NB4 (cell line): ENCODE results near the gene NAA80.
A peak's percentile ranks its signal among the peaks of the same experiment; 100 is the strongest.

ENCODE experiments used
- DNase-seq: peaks from one replicate; pipeline ENCODE4 v3.0.0; 2010; ENCODE audit warnings: low read depth
- H3K4me3 ChIP-seq: one replicate; pipeline ENCODE4 v1.5.1; 2011; ENCODE audit warnings: mild to moderate bottlenecking, low read depth, low read length, moderate library complexity
- CTCF ChIP-seq: IDR thresholded peaks from one replicate; pipeline ENCODE4 v1.5.1; 2012; ENCODE audit warnings: low read depth, low read length
- MYC ChIP-seq: IDR thresholded peaks from 2 replicates; pipeline ENCODE4 v1.6.1; 2011; ENCODE audit warnings: low read depth, low read length
- POLR2A ChIP-seq: IDR thresholded peaks from 2 replicates; pipeline ENCODE4 v1.6.1; 2011; ENCODE audit warnings: mild to moderate bottlenecking; ENCODE audit not compliant: insufficient read length; ENCODE audit errors: extremely low read depth
- TF ChIP-seq, protein P1 (sequence below): IDR thresholded peaks from 2 replicates; pipeline ENCODE4 v1.6.1; 2011; ENCODE audit warnings: low read depth, low read length

NAA80 gene, protein sequence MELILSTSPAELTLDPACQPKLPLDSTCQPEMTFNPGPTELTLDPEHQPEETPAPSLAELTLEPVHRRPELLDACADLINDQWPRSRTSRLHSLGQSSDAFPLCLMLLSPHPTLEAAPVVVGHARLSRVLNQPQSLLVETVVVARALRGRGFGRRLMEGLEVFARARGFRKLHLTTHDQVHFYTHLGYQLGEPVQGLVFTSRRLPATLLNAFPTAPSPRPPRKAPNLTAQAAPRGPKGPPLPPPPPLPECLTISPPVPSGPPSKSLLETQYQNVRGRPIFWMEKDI

GRCh38 chr3:50298836-50299637 is at the start of gene NAA80, which contains the start of gene HYAL3:
Gene NAA80 (minus strand): TSS chr3:50299405. CDS start chr3:50297463, 1,942 bp downstream.
Gene HYAL3 (minus strand): TSS chr3:50299405. CDS start chr3:50295602, 3,803 bp downstream.
- TF ChIP-seq, protein P1, sequence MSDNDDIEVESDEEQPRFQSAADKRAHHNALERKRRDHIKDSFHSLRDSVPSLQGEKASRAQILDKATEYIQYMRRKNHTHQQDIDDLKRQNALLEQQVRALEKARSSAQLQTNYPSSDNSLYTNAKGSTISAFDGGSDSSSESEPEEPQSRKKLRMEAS = peak; percentile 65
- no peak for TF ChIP-seq MYC
- peak; percentile 21 for TF ChIP-seq CTCF
- TF ChIP-seq POLR2A = peak; percentile 88
- DNase-seq = peak; percentile 99
- peak within 1 kb of the TSS; percentile 78 for H3K4me3 ChIP-seq

DNA sequence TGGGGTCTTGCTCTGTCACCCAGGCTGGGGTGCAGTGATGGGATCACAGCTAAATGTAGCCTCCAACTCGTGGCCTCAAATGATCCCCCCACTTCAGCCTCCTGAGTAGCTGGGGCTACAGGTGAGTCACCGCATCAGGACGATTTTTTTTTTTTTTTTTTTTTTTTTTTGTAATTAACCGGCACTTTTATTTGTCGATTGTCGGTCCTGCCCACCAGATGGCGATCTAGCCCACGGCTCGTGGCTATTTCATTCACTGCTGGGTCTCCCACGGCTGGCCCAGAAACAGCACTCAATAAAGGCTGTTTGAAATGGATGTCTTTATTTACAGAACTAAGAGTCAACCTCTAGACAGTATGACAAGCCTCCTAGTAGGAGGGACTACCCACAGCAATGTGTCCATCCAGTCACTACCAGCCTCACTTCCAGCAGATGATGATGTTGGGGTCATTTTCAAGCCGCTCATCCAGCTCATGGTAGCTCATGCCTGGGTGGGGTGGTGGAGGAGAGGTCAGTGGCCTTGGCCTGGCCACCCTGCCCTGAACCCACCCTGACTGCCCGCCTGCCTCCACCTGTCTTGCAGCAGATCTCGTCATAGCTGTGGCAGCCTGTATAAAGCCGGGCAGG is 48.1 kb upstream of the NAA80 start:
- TF ChIP-seq, protein P1 = peak; percentile 22; the same call in 1 of the 2 replicates
- TF ChIP-seq CTCF (peak; percentile 52), MYC (0 out of 2 replicates have a peak, but pooled peaks have one; percentile 14), POLR2A (no peak)
- no peak overlapping the region for H3K4me3 ChIP-seq
- DNase-seq = peak; percentile 81

DNA sequence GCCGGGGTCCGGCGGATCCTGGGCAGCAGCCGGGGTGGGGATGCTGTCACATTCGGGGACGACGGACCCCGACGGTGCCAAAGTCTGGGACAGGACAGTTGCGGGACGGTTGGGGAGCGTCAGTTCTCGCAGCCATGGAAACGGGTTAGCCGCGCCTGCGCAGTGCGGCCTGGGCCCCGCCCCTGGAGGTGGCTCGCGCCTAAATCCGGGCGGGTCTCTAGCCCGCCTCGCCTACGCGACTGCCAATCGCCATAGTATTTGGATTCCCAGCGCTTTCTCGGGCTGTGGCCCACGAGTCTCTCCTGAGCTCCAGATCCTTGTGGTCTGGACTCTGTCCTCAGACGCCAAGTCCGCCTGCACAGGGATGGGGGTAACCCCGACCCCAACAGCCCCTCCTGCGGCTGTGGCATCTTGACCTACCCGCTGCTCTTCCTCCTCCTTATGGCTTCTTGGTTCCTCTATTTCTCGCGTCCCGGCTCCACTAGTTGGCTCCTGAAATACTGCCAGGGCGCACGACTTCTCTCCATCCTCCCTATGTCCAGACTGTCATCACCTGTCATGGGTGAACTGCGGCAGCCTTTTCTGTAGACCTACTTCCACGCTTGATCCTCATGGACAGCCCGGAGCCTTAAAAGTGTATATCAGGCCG is 46.5 kb upstream of the NAA80 start, which contains the start of gene ZMYND10:
Gene ZMYND10, minus strand, starts transcription at position 147 of the 649 bp plus-strand sequence. CDS start 153 bp downstream, outside the sequence.
- TF ChIP-seq, protein P1 = no peak
- TF ChIP-seq POLR2A = no peak
- no peak for TF ChIP-seq MYC
- TF ChIP-seq CTCF = no peak
- H3K4me3 ChIP-seq = no peak within 1 kb of the TSS
- no peak for DNase-seq

GRCh38 chr3:50345008-50345407 is 45.8 kb upstream of the NAA80 start:
- no peak overlapping the region for H3K4me3 ChIP-seq
- TF ChIP-seq, protein P1 = no peak
- TF ChIP-seq CTCF (no peak), MYC (no peak), POLR2A (no peak)
- DNase-seq = no peak
